Lower leg skin (tissue), 3 donors: ENCODE data around the gene TMEM45A.
"Not testable (repeated sequence)": the region's sequence is repeated elsewhere in the genome, so short reads cannot be mapped to it uniquely, and the experiment has no call there.

ENCODE experiments used
- POLR2A ChIP-seq, 2 donors: fragments of 450-650 bp; IDR thresholded peaks; one replicate each; pipeline ENCODE4 v1.6.1; 2016 to 2017; ENCODE audit warnings: antibody characterized with exemption in 2 of 2, mild to moderate bottlenecking in 1 of 2, moderate library complexity in 1 of 2
- TF ChIP-seq, protein P1 (sequence below), 3 donors: fragments of 450-650 bp; IDR thresholded peaks; one replicate each; pipeline ENCODE4 v1.5.1; 2016; ENCODE audit warnings: antibody characterized with exemption in 3 of 3, mild to moderate bottlenecking in 3 of 3, moderate library complexity in 2 of 3

DNA sequence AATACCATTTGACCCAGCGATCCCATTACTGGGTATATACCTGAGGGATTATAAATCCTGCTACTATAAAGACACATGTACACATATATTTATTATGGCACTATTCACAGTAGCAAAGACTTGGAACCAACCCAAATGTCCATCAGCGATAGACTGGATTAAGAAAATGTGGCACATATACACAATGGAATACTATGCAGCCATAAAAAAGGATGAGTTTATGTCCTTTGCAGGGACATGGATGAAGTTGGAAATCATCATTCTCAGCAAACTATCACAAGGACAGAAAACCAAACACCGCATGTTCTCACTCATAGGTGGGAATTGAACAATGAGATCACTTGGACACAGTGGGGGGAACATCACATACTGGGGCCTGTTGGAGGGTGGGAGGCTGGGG, 45.4 kb upstream of the TMEM45A start:
- TF ChIP-seq, protein P1, sequence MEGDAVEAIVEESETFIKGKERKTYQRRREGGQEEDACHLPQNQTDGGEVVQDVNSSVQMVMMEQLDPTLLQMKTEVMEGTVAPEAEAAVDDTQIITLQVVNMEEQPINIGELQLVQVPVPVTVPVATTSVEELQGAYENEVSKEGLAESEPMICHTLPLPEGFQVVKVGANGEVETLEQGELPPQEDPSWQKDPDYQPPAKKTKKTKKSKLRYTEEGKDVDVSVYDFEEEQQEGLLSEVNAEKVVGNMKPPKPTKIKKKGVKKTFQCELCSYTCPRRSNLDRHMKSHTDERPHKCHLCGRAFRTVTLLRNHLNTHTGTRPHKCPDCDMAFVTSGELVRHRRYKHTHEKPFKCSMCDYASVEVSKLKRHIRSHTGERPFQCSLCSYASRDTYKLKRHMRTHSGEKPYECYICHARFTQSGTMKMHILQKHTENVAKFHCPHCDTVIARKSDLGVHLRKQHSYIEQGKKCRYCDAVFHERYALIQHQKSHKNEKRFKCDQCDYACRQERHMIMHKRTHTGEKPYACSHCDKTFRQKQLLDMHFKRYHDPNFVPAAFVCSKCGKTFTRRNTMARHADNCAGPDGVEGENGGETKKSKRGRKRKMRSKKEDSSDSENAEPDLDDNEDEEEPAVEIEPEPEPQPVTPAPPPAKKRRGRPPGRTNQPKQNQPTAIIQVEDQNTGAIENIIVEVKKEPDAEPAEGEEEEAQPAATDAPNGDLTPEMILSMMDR (IDR thresholded peaks at IDR 0.05) = not testable (repeated sequence)
- not testable (repeated sequence) for TF ChIP-seq POLR2A (IDR thresholded peaks at IDR 0.05)
